Esophagus squamous epithelium (tissue), 4 donors: ENCODE data around the gene ZSWIM6.

Experiments used
- POLR2A ChIP-seq, 4 donors: fragments of 450-650 bp; IDR thresholded peaks; one replicate each; pipeline ENCODE4 v1.6.1; 2017; ENCODE audit warnings: antibody characterized with exemption in 4 of 4, mild to moderate bottlenecking in 4 of 4, moderate library complexity in 3 of 4
- TF ChIP-seq, protein P1 (sequence below), 6 experiments: fragments of 450-650 bp in 4 of 6; fragments of 200-600 bp in 2 of 6; sonication (generic) in 2 of 6; IDR thresholded peaks; one replicate each; pipeline ENCODE4 v1.5.1; 2016 to 2019; ENCODE audit warnings: antibody characterized with exemption in 6 of 6, mild to moderate bottlenecking in 4 of 6, moderate library complexity in 4 of 6

DNA sequence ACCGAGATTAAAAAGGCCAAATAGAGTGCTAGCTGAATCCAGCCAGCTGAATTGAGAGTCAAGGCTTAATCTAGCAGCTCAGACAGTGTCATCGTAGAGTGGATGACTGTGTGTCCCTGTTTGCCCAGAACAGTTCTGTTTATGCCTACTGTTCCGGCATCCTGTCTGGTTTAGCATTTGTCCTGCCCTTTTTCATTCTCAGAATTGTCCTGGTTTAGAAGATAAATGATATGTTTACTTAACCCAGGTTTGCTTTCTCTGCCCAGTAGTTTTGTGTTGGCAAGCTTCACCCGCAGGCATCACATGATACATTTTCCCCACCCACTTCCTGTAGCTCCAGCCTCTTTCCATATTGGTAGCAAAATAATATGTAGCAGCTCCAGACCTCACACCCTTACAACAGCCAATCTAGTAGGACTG is 41.3 kb upstream of the ZSWIM6 start:
- TF ChIP-seq, protein P1, sequence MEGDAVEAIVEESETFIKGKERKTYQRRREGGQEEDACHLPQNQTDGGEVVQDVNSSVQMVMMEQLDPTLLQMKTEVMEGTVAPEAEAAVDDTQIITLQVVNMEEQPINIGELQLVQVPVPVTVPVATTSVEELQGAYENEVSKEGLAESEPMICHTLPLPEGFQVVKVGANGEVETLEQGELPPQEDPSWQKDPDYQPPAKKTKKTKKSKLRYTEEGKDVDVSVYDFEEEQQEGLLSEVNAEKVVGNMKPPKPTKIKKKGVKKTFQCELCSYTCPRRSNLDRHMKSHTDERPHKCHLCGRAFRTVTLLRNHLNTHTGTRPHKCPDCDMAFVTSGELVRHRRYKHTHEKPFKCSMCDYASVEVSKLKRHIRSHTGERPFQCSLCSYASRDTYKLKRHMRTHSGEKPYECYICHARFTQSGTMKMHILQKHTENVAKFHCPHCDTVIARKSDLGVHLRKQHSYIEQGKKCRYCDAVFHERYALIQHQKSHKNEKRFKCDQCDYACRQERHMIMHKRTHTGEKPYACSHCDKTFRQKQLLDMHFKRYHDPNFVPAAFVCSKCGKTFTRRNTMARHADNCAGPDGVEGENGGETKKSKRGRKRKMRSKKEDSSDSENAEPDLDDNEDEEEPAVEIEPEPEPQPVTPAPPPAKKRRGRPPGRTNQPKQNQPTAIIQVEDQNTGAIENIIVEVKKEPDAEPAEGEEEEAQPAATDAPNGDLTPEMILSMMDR (IDR thresholded peaks at IDR 0.05) = no peak
- TF ChIP-seq POLR2A (IDR thresholded peaks at IDR 0.05) = no peak
